ENCODE results near the gene PLPP7.
"Not testable (repeated sequence)": the region's sequence is repeated elsewhere in the genome, so short reads cannot be mapped to it uniquely, and the experiment has no call there.

GRCh38 chr9:131271016-131271273, 18.6 kb upstream of the PLPP7 start:
- not testable (repeated sequence) for TF ChIP-seq POLR2A, EP300 (IDR thresholded peaks at IDR 0.05)
